GM18508 (cell line): ENCODE results near the gene HPCA.
"Not testable (repeated sequence)": the region's sequence is repeated elsewhere in the genome, so short reads cannot be mapped to it uniquely, and the experiment has no call there.

ENCODE experiments used
- ATAC-seq: cut with Tn5 transposase; IDR thresholded peaks from one replicate; pipeline ENCODE4 v1.9.1; 2021; ENCODE audit warnings: moderate number of reproducible peaks; ENCODE audit not compliant: insufficient read depth, unreplicated experiment

HPCA gene

GRCh38 chr1:32900956-32901822 lies 14.9 kb downstream of the HPCA start, which contains the start of gene TMEM54:
TSS of gene TMEM54 (minus strand) at chr1:32901389. CDS start at chr1:32901238, 151 bp downstream.
- ATAC-seq: no peak

GRCh38 chr1:32901823-32902534 lies 15.7 kb downstream of the HPCA start:
- no peak for ATAC-seq

- ATAC-seq: no peak
These were observed 16.2 kb downstream of the HPCA start for GRCh38 chr1:32902535-32902920.

- ATAC-seq: no peak
These were observed 17.9 kb downstream of the HPCA start for GRCh38 chr1:32903991-32904785.

- no peak for ATAC-seq
These were observed 18.5 kb downstream of the HPCA start for GRCh38 chr1:32904797-32905196.

GRCh38 chr1:32905588-32905987 lies 19.3 kb downstream of the HPCA start:
- not testable (repeated sequence) for ATAC-seq

- no peak for ATAC-seq
These were observed 20.4 kb downstream of the HPCA start for GRCh38 chr1:32906654-32907053.

- ATAC-seq: no peak
These were observed 21.1 kb downstream of the HPCA start for GRCh38 chr1:32907435-32907834.

GRCh38 chr1:32910319-32910718 lies 24.0 kb downstream of the HPCA start:
- no peak for ATAC-seq

- no peak for ATAC-seq
These were observed 29.7 kb downstream of the HPCA start for GRCh38 chr1:32915766-32916706.

GRCh38 chr1:32917521-32917920 lies 31.2 kb downstream of the HPCA start:
- ATAC-seq: no peak

GRCh38 chr1:32918179-32918578 lies 31.9 kb downstream of the HPCA start:
- ATAC-seq: no peak

GRCh38 chr1:32919811-32920733 lies 33.8 kb downstream of the HPCA start:
- no peak for ATAC-seq

- ATAC-seq: no peak
These were observed 34.5 kb downstream of the HPCA start for GRCh38 chr1:32920833-32921232.

- no peak for ATAC-seq
These were observed 38.6 kb downstream of the HPCA start for GRCh38 chr1:32924881-32925344.

- ATAC-seq: no peak
These were observed 39.3 kb downstream of the HPCA start for GRCh38 chr1:32925403-32926162.

- ATAC-seq: no peak
These were observed 40.3 kb downstream of the HPCA start for GRCh38 chr1:32926562-32926961.

- no peak for ATAC-seq
These were observed 41.1 kb downstream of the HPCA start for GRCh38 chr1:32927441-32927840.
